HG03565 (cell line): ENCODE results near the gene CHN2.

Experiments used
- ATAC-seq: cut with Tn5 transposase; IDR thresholded peaks from one replicate; pipeline ENCODE4 v1.9.1; 2021; ENCODE audit warnings: mild to moderate bottlenecking, moderate library complexity; ENCODE audit not compliant: unreplicated experiment

CHN2 gene

DNA sequence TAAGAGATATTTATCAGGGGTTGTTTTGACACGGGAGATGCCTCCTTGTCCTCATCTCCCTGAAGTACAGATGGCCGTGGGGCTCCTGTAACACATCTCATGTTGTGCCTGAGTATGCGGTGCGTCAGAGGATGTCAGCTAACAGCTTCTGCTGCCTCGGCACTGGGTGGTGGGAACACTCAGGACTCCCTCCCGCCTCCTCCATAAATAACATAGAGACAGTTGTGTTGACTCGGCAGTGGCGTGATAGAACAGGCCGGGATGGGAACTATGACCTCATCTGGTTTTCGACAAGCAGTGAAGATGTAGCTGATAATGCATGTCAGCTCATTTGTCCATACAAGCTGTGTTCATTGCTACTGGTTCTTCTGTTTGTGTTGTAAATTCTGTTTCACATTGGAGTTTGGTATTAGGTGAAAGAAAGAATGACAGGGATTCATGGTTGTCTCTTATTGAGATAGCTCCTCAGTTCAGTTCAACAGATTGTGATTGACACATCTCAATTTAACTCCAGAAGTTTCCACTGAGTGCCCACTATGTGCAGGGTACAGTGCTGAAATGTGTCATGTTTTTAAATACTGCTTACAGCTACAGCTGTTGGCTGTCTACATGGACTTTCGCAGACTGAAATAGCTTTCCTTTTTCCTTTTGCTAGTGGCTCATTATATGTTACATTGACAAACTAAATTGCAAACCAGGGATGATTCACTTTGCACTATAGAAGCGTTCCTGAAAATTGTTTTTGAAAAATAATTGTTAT is 87.4 kb downstream of the CHN2 start:
- ATAC-seq = no peak

GRCh38 chr7:29282819-29283414 is 88.3 kb downstream of the CHN2 start:
- ATAC-seq = no peak

- no peak for ATAC-seq
Observed at GRCh38 chr7:29284696-29285443, 90.3 kb downstream of the CHN2 start.

DNA sequence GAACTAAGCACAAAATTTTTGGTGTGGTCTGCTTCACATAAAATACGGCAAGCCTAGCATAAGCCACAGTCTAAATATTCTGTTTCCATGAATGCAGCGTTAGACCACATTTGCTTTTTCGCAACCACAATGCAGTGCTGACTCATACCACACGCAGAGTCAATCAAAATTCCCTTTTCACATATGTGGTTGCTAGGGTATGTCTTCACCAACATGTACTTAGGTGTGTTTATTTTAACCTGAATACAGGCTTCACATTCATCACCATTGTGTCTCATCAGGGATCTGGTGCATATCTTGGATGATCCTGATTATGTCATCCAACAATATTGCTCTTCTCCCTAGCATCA is 90.8 kb downstream of the CHN2 start:
- ATAC-seq = peak; percentile 70

DNA sequence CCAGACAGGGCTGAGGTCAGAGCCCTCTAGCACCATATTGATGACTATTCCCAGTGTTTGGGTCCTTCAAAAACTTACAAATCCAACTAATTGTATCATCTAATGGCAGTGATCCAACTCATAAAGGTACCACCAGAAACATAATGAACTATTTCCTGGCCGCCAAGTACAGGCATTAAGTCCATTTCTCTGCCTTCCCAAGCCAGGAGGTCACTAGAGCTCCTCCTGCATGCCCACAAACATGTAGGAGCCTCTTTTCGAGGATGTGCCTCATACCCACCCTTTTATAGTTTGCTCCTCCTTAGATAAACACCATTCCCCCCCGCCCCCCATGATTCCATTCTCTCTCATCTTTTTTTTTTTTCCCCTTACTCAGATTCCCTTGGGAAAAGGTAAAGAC is 91.3 kb downstream of the CHN2 start:
- no peak for ATAC-seq

DNA sequence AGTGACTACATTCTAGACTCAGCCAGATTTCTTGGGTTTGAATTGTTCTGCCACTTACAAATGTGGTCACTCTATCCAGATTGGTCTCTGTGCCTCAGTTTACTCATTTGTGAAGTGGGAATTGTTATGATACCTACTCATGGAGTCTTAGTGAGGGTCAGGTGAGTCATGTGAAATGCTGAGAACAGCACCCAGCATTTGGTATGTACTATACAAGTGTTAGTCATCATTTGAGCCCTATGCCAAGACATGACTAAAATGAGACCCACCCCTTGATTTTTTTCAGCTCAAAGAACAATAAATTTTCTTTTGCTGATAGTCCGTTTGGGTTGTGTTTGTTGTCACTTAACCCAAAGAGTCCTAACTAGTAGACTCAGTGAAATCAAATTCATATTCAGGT is 92.8 kb downstream of the CHN2 start:
- ATAC-seq = no peak

GRCh38 chr7:29288181-29289091 is 93.9 kb downstream of the CHN2 start:
- ATAC-seq = no peak

DNA sequence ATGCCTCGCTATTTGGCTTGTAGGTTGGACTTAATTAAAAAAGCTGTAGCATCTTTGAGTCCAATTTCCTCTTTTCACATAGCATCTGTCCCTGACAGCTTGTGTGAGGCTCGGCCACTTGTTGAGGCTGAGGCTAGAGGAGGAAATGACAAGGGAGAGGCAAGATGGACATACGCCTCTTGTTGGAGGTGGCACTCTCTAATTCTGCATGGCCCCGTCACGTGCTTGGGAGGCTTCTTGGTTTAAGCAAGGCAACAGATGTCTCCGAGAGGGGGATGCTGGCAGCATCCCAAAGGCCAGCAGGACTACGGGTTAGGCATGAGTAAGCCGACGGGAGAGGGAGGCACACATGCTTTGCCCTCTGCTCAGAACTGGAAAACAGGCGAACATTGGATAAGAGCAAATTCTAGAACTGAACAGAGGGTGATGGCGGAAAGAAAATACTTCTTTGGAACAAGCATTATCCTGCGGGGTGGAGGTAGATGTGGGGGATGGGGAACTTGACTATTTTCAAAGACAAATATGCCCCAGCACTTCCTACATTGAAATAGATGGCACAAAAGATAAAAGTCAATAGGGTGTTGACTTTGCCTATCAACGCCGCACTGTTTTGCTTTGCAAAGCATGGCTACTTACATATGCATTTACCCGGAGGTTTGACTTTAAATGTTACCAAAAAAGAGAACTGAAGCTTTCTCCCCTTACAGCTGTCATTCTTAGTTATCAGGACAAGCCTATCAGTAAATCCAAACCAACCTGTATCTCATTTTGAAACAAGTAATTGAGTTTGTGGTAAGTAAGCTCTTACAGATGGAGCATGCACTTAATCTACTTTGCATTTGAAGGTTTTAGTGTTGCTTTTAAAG is 94.8 kb downstream of the CHN2 start:
- ATAC-seq = peak; percentile 70

GRCh38 chr7:29290829-29291228 is 96.3 kb downstream of the CHN2 start:
- ATAC-seq = no peak

GRCh38 chr7:29291723-29292618 is 97.4 kb downstream of the CHN2 start:
- ATAC-seq = no peak

GRCh38 chr7:29292886-29293658 is 98.5 kb downstream of the CHN2 start:
- no peak for ATAC-seq

- ATAC-seq = no peak
Observed at GRCh38 chr7:29296421-29296820, 101.8 kb downstream of the CHN2 start.

DNA sequence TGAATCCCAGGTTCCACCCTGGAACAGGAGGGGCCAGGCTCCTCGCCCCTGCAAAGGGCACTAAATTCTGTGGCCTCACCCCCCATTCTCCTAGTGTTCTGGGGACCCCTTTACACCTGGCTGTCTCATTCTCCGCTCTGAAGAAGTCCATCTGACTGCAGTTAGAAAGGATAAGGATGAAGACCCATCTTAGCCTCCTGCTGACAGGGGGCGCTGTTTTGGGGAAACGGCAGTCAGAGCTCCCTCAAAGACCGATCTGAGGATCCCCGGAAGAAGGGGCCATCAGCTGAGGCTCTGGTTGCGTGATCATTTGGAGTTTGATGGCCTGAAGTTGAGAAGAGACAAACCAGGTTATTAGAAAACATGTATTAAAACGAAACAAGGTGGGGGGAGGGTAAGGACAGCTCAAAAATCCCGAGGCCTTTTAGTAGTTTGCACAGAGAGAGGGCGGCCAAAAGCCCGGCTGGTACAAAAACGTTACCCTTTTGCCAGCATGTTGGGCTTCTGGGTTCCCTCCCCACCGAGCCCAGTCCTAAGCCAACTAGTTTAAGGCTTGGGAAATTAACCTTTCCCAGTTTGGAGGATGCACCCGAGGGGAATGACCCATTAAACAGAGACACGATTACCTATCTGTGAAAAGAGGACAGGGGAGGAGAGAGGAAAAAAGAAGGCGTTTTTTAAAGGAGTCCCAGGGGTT is 102.8 kb downstream of the CHN2 start:
- no peak for ATAC-seq

- no peak for ATAC-seq
Observed at GRCh38 chr7:29299086-29299485, 104.5 kb downstream of the CHN2 start.

GRCh38 chr7:29300026-29300480 is 105.5 kb downstream of the CHN2 start:
- no peak for ATAC-seq

DNA sequence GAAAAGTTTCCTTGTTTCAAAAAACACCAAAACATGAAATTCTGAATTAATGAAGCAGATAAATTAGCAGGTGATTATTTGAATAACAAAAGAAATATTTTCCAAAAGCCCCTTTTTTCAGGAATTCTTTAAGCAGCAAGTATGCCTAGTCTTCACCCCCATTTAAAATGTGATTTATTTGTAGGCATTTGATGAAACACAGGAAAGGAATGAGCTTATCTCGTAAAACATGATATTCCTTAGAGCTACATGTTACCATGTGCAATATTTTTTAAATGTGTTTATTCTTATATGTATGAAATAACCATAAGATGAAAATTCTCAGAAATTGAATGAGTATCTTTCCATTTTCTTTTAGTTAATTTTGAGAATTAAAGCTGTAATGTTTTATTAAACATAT is 106.1 kb downstream of the CHN2 start:
- no peak for ATAC-seq

- ATAC-seq = no peak
Observed at GRCh38 chr7:29302666-29303395, 108.3 kb downstream of the CHN2 start.
